GM18507 (cell line): Measurements from ENCODE around the gene ATG16L2.
"Not testable (repeated sequence)": the region's sequence is repeated elsewhere in the genome, so short reads cannot be mapped to it uniquely, and the experiment has no call there.

Source experiments
- DNase-seq: peaks from one replicate; pipeline ENCODE4 v3.0.0; 2011; ENCODE audit warnings: low read depth; ENCODE audit not compliant: insufficient read length; ENCODE audit errors: extremely low spot score
- FAIRE-seq: peaks from 2 replicates; lab custom pipeline; 2011; peaks lifted over from hg19 to GRCh38; lab: Jason Lieb, UNC

Gene ATG16L2

DNA sequence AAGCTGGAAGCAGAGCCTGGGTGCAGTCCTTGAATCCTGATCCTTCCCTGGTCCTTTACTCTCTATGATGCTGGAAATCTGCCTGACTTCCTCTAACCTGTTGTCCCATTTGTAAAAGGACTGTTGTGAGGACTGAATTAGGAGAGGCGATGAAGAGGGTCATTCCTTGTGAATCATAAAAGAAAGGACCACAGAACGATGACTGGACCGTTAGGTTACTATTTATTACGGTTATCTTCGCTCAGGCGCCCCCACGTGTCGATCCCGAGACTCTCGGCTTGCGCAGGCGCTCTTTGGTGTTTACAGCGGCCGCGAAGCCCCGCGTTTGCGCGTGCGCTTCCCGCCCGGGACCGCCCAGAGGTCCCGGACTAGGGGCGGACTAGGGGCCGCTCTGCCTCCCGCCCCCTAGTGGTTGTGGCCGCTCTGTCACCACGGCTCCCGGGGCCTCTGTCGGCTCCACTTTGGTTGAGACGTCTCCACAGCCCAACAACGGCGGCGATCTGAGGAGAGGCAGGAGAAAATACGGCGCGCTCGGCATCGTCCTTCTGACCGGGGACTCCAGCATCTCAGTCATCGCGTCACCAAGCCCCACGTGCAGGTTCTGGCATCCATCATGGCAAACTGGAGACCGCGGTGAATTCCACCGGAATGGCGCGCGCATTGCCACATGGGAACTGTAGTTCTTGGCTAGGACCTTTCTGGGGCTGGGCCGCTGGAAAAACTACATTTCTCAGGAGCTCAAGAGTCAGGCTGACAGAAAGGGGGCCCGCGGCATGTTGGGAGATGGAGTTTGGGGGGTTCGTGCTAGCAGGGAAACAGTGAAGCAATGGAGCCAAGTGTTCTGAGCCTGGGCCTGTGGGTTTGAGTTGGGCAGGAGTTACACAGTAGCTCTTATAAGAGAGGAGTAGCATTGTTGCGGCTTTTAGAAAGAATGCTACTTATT, 20.5 kb upstream of the ATG16L2 start, which contains the start of gene STARD10:
Gene STARD10 (minus strand): TSS at position 623 of the 943 bp plus-strand sequence. CDS start 12,866 bp downstream, outside the sequence.
- peak; percentile 97 for DNase-seq
- FAIRE-seq: peak; percentile 96

DNA sequence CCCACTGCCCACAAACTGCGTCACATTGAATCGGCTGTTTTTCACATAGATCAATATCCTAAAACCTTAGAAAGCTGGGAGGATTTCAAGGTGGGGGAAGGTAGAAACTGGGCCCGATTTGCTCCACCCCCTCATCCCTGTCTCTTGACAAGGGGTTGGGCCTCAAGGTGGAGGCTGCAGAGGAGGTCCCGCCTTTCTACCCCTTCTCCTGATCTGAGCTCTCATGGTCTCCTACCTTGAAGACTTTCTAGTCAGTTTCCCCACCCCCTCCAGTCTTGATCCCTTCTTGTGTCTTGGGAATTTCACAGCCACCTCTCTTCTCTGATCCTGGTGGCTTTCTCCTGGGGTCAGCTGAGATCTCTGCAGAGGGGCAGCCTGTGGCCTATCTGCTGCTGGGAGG, 15.8 kb upstream of the ATG16L2 start:
- FAIRE-seq (no peak), DNase-seq (no peak)

DNA sequence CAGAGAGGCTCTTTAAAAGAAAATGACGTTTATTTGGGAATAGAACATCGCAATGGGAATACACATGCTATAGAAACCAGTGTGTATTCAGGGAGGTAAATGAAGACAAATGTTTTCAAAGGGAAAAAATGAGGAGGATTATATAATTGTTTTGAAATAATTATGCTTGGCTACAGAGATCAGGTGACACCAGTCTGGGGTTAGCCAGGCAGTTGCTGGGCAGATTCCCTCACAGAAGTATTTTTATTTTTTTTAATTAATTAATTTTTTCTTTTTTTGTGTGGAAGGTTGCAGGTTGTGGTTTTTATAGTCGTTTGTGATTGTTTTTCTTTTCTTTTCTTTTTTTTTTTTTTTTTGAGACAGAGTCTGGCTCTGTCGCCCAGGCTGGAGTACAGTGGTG, 14.8 kb upstream of the ATG16L2 start:
- no peak for FAIRE-seq
- no peak for DNase-seq

DNA sequence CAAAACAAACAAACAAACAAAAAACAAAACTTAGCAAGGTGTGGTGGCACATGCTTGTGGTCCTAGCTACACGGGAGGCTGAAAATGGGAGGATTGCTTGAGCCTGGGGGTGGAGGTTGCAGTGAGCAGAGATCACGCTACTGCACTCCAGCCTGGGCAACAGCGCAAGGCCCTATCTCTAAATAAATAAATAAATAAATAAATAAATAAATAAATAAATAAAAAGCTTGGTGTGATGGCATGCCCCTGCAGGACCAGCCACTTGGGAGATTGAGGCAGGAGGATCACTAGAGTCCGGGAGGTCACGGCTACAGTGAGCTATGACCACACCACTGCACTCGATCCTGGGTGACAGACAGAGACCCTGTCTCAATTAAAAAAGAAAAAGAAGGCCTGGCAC, 11.4 kb upstream of the ATG16L2 start:
- FAIRE-seq (no peak), DNase-seq (no peak)

DNA sequence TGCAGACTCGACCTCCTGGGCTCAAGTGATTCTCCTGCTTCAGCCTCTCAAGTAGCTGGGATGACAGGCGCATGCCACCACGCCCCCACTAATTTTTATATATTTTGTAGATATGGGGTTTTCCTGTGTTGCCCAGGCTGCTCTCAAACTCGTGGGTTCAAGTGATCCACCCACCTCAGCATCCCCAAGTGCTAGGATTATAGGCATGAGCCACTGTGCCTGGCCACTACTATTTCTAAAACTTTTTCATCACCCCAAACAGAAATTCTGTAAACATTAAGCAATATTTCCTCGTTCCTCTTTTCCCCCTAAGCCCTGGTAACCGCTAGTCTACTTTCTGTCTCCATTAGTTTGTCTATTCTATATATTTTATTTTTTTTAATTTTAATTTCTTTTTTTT, 9.0 kb upstream of the ATG16L2 start:
- FAIRE-seq (no peak), DNase-seq (no peak)

DNA sequence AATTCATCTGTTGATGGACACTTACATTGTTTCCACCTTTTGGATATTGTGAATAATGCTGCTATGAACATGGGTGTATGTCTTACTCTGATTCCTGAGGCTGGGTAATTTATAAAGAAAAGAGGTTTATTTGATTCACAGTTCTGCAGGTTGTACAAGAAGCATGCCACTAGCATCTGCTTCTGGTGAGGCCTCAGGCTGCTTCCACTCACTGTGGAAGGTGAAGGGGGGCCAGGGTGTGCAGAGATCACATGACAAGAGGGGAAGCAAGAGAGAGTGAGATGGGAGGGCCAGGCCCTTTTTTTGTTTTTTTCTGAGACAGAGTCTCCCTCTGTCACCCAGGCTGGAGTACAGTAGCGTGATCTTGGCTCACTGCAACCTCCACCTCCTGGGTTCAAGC, 7.8 kb upstream of the ATG16L2 start:
- DNase-seq, FAIRE-seq: not testable (repeated sequence)

DNA sequence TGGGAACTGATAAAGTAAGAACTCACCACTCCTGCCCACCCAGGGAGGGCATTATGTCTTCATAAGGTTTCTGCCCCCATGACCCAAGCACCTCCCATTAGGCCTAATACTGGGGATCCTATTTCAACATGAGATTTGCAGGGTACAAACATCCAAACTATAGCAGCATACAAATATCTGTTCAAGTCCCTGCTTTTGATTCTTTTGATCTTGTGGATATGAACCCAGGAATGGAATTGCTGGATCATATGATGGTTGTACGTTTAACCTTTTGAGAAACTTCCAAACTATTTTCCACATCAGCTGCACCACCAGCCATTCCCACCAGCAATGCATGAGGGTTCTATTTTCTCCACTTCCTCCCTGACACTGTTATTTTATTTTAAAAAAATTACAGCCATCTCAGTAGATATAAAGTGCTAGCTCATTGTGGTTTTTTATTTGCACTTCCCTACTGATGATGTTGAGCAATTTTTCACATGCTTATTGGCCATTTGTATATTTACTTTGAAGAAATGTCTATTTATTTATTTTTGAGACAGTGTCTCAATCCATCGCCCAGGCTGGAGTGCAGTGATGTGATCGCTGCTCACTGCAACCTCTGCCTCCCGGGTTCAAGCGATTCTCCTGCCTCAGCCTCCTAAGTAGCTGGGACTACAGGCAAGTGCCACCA, 7.1 kb upstream of the ATG16L2 start:
- DNase-seq: no peak

DNA sequence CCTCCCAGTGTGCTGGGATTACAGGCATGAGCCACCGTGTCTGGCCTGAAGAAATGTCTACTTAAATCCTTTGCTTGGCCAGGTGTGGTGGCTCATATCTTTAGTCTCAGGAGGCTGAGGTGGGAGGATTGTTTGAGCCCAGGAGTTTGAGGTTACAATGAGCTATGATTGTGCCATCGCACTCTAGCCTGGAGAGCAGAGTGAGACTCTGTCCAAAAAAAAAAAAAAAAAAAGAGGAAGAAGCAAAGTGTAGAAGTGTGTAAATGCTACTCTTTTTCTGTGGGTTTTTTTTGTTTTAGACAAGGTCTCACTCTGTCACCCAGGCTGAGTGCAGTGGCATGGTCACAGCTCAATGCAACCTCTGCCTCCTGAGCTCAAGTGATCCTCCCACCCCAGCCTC, 6.4 kb upstream of the ATG16L2 start:
- DNase-seq (no peak), FAIRE-seq (no peak)

More for the DNA sequence above, 7.1 kb upstream of the ATG16L2 start:
- FAIRE-seq: no peak

DNA sequence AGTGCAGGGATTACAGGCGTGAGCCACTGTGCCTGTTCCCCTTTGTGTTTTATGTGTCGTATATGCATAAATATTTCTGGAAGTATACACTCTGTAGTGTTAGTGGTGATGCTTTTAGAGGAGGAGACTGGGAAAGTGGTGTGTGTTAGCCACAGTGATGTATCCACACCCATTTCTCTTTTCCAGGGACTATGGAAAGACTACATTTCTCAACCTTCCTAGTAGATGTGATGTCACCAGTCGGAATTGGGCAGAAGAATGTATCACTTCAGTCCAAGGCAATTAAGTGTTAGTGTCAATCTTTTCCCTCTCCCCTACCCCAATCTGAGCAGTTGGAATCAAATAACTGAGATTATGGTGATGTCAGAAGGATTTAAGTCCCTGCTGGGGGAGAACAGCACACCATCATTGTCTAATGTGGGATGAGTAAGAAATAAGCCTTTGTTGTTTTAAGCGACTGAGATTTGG, 5.8 kb upstream of the ATG16L2 start:
- DNase-seq (no peak), FAIRE-seq (no peak)

DNA sequence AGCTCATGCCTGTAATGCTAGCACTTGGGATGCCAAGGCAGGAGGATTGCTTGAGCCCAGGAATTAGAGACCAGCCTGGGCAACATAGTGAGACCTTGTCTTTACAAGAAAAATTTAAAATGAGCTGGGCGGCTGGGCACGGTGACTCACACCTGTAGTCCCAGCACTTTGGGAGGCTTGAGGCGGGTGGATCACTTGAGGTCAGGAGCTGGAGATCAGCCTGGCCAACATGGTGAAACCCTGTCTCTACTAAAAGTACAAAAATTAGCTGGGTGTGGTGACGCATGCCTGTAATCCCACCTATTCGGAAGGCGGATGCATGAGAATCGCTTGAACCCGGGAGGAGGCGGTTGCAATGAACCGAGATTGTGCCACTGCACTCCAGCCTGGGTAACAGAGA, 2.5 kb upstream of the ATG16L2 start:
- not testable (repeated sequence) for DNase-seq, FAIRE-seq

DNA sequence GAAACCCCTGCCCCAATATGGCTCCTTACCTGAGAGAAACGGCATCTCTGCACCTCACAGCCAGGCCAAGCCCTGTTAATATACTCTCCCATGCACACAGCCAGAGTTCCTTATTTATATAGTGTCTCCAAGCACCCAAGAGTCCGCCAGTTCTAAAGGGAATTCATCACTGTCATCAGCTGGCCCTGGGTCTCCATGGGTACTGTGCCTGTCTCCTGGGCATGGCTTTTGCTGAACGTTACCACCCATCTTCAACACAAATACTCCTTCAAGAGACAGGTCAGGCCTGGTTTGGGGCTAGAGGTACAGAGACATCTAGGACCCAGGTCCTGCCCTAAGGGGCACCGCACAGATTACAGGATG, 1.6 kb upstream of the ATG16L2 start:
- FAIRE-seq: no peak
- no peak for DNase-seq

DNA sequence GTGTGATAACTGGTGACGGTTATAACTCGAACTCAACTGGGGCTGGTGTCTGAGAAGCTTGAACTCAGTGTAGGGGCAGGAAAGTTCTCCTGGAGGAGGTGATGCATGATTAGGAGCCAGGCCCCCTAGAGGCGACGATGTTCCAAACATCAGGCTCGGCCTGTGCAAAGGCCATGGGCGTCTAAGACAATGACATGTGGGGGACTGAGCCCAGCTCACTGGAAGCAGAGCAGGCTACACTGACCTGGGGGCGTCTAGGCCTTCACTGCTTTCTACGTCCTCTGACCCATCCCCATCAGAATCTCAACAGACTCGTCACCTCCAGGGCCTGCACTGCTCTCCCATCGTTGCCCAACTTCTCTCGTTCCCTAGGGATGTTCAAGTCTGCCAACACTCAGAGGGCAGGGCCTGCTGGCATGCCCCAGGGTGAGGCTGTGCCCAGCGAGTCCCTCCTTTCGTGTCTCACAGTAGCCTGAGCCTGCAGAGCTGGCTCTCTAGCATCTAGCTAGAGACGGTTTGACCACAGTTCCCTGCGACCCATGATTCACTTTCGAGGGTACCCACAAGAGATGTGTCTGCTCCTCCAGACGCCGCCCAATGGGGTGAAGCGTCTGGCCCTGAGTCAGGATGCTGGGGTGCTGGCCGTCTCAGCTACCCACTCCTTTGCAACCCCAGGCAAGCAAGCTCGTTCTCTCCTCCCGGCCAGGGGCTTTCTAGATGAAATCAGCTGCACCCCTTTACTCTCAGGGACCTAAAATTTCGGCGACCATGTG, 1.1 kb upstream of the ATG16L2 start:
- no peak for DNase-seq
- FAIRE-seq: peak; percentile 71

DNA sequence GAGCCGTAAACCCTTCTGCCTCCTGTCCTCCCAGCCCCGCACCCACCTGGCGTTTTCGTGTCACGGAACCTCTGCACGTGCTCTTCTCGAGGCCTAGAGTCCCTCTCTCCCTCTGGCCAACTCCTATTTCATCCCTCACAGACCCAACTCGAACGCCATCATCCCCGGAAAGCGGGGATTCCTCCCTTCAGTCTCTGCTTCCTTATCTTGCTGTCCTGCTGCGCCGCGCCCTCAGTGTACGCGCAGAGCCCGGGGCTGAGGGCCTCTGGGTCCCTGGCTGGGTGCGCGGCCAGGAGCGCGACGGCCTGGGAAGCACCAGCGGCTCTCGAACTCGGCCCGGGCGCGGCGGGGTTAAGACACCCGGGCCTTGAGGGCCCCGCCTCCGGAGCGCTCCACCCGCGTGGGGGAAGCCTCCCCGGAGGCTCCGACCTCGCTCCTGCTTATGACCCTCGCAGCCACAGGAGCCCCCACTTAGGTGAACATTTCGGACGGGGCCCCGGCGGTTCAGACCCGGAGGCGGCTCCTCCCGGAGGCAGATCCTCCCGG, 398 bp upstream of the ATG16L2 start:
- FAIRE-seq: peak; percentile 36
- DNase-seq: no peak

DNA sequence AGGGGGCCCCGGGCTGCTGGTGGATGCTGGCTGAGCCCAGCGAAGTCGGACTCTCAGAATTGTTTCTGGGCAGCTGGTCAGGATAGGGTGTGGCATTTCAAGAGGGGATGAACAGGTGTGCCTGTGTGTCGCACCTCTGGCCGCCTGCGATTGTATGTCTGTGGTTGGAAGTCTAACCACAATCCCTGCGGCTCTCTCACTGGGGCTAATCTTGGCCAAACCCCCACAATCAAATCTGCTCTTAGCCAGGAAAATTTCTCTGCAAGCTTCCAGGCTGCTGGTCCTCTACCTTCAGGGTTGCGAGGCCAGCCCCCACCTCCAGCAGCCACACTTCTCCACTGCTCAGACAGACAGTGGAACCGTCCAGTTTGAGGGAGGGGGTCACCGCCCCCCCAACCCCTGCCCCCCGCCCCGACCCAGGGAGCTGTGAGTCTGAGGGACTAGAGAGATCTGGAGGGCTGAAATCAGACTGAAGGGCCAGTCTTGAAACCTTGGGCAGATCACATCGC, 953 bp downstream of the ATG16L2 start:
- FAIRE-seq (no peak), DNase-seq (no peak)

DNA sequence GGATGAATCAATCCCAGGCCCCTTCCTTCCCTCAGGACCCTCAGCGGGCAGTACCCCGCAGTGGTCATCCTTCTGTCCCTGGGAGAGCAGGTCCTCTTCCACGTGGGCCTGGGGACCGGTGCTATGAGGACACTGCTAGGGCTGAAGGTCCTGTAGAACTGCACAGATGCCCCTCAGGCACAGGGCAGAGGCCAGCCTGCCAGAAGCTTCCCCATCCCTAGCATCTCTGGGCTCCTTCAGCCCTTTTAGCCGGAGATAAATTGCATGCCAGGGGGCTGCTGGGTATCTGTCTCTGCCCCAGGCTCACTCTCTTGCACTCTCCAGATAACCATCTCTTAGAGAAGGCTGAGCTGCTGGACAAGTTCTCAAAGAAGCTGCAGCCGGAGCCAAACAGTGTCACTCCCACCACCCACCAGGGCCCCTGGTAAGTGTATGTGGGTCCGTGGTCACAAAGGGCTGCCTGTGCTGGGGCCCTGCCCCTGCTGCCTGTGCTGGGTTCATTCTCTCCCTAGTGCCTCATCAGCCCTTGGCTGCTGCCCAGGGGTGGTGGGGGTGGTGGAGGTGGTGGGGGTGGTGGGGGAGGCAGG, 2.3 kb downstream of the ATG16L2 start:
- FAIRE-seq (no peak), DNase-seq (no peak)

DNA sequence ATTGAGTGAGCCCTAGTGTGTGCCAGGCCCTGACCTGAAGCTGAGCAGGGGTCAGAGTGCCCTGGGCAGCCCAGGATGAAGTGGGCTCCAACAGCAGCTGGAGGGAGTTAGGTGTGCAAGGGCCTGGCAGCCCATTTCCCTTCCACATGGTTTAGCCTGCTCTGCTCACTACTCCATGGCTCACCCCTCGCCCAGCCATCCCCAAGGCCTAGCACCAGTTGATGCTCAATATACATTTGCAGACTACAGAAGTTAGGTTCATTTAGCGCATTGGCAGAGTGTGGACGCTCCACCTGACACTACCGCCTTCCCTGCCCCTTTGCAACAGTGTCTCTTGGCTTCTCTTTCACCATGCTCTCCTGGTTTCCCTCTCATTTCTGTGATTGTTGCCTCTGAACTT, 3.8 kb downstream of the ATG16L2 start:
- FAIRE-seq: no peak
- DNase-seq: no peak

DNA sequence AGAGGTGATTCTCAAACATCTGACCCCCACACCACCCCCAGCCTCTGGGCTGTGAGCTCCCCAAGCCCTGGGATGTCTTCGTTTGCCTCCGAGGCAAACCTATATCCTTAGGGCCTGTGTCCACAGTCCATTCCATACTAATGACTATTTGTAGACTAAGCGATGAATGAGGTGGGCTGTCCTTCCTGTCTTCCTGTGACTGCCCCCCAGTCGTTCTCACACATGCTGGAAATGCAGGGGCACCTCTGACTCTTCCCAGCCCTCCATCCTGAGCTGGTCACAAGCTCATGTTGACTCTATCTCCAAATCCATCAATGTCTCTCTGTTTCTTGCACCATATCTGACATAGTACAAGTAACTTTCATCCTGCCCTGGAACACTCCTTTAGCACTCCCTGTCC, 4.8 kb downstream of the ATG16L2 start:
- FAIRE-seq (no peak), DNase-seq (no peak)

DNA sequence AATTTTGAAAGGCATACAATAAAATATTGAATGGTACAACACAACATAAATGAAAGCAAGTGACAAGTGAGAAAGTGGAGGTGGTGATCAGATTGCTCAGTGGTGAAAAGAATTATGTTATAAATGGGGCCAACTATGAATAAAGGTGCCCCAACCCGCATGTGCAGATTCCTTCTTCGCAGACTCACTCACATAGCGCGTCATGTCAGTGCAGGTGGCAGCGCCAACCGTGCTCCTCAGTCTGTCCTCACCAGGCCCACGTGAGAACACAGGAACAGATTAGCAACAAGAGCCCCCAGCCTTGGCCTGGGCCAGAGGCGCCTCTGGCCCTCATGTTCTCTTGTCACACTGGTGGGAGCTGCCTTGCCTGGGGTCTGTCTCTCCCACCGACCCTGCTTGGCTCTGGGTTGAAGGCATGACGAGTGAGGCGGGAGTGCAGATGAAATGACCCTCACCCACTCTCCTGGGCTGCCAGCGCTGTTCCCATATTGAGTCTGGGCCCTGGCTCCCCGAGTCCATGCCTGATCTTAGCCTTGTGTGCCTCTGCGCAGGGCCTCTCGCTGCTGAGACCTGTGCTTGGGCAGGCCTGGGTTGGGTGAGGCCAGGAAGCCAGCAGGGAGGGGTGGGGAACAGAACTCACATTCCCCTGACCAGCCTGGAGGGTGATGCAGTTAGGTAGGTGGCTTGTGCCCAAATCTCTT, 6.4 kb downstream of the ATG16L2 start:
- no peak for FAIRE-seq
- no peak for DNase-seq
